NCI-H2029 treated with DMSO at 0.1 percent for 48 hours (cell line): Measurements from ENCODE around the gene MLLT1.

Source experiments
- DNase-seq: peaks from one replicate; lab custom pipeline; 2025; lab: John Stamatoyannopoulos, UW

MLLT1 gene

DNA sequence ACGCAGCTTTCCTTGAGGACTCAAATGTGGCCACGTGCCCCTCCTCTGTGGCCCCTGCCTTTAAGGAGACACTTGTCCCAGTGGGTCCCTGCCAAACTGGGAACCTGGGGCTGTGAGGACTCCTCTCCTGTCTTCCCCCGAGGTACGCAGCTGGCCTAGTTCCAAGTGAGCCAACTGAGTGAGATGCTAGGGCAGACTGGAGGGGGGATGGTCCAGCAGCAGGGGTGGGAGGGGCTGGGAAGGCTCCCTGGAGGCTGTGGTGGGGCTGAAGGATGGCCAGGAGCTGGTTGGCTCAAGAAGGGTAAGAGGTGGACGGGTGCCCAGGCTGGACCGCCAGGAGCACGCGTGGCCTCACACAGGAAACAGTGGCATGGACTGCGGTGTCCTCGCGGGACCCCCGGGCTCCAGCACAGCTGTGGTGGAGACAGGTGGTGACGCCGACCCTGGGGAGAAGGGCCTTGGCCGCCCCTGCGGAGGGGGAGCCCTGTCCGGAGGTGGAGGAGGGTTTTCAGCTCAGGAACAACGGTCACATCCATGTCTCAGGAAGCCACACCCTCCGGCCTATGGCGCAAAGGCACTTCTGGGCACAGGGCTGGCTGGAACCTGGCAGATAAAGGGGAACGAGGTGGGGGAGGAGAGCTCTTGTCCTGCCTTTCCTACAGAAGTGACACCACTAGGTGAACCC is 45.8 kb downstream of the MLLT1 start:
- no peak for DNase-seq

DNA sequence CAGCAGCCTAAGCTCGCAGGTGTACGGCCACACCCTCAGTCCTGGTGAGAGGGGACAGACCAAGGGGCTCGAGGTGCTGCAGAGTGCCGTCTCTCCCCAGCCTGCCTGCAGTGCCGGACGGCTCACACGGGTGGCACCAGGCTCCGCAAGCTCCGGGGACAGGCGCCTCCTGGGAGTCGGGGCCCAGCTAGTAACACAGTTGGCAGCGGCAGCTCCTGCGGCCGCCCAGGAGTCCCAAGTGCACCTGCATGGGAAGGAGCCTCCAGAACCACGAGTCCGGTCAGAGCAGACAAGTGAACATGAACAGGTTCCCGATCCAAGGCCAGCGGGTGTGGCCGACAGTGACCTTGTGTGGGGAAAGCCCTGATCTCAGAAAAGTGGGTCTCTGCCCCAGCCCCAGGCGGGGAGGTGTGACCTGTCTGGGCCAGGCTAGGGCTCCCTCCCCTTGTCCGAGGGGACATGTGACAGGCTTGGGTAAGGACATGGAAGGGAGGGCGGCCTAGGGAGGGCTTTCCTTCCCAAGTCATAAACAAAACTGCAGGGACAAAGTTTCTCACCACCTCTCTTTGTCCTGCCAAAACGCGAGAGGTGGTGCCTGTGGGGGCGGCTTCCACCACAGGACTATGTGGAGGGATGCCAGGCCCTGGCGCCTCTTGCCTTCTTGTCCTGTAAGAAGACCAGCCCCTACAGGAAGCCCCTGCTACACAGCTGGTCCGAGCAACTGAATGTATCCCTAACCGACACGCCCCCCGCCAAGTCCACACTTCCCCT is 46.5 kb downstream of the MLLT1 start:
- DNase-seq = no peak

DNA sequence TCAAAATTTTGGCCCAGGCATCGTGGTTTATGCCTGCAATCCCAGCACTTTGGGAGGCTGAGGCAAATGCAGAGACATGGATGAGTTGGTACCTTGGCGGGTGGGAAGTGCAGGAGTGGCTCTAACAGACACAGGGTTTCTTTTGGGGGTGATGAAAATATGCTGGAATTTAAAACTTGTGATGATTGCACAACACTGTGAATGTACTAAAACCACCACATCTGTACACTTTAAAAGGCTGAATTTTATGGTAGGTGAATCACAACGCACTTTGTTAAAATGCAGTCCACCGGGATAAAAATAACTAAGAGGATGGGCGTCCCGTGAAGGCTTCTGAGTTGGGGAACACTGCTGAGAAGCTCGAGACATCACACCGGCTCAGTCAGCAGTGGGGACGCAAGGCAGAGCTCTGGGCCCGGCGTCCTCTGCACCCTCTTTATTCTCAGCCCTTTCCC is 47.1 kb downstream of the MLLT1 start:
- DNase-seq = no peak

DNA sequence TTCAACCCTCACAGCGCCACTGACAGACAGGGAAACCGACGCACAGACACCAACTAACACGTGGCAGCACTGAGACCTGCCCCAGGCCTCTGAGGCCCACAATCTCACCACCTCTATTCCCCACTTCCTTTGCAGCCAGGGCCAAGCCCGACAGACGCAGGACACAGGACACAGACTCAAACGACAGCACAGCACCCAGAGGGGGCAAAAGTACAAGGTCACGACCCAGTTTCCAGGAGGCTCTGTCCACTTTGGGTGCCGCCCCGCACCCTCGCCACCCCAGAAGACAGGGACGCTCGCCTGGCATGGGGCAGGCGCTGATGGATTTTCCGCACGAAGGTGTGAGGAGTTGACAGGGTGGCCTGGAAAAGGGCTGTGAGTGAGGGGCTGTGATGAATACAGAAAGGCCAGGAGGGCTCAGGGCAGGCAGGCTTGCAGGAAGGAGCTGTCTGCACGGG is 48.8 kb downstream of the MLLT1 start:
- no peak for DNase-seq

DNA sequence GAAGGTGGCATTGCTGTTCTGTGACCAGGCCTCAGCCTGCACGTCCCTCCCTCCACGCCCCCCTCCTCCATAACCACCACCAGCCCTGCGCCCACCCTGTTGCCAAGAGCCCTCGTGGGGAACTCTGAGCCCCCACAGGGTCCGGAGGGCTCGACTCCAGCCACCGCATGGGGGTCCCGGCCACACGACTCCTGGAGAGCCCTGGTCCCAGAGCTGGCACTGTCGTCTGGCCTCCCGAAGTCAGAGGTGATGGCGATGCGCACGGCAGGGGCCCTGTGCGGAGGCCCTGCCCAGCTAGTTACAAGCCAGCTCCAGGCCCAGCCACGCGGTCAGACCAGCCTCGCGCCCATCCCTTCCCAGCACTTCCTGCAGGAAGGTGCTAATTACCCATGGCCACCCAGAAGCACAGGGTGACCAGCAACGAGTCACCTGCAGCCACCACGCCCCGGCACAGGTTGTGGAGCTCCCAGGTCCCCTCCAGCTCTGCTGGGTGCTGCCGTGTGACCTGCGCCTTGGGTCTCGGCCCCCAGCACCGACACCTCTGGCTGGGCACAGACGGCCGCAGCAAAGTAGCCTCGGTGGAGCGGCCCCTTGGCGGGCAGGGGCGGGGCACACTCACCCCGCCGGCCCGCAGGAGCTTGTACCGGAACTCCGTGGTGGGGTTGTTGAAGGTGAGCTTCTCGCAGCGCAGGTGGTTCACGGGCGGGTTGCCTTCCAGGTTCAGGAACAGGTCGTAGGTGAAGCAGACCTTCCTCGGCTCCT is 49.6 kb downstream of the MLLT1 start:
- DNase-seq = no peak

DNA sequence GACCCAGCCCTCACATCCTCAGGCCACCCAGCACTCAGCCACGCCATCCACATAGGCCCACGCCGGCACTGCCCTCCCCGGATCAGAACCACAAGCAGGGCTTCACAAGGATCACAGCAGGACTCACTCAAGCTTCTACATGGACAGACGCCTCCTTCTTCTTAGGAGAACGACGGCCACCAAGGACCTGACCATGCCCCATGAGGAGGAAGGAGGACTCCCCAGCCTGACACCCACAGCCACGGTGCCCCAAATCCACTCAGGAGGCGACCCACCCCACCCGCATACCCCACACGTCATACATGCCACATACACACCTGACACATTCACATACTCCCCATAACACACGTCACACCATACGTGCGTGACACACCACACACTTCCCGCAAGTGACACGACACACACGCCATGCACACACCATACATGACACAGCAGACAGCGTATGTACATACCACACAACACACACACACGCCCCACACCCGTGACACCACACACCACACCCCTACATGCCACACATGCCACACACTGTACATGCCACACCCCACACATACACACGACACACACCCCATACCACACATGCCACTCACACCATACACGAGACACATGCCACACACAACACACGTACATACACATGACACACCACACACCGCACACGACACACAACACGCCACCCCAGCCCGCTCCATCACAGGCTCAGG is 50.4 kb downstream of the MLLT1 start:
- no peak for DNase-seq

DNA sequence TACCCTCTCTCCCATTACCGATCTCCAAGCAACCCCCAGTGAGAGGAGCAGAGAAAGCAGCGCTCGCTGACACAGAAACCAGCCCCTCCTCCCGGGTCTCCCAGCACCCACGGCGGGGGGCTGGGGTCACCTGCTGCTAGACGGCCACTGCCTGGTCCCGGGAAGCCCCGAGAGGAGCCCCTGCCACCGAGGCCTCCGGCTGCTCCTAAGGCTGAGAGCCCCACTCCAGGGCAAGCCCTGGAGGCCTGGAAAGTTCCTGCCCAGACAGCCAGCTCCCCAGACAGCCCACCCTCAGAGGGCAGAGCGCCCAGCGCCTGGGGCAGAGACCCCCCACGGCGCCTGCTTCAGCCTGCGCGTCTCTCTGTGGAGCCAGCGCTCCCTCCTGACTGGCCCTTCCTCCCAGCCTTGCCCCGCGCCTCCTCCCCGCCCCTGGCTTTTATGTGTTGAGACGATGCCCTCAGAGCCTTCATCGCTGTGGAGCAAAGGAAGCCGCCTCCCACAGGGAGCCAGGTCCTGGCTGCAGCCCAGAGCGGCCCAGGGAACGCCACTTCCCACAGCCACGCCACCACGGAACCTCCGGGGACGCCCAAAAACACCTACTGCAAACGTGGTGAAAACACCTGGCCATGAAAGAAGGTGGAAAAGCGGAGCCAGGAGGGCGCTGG is 51.1 kb downstream of the MLLT1 start:
- no peak for DNase-seq

DNA sequence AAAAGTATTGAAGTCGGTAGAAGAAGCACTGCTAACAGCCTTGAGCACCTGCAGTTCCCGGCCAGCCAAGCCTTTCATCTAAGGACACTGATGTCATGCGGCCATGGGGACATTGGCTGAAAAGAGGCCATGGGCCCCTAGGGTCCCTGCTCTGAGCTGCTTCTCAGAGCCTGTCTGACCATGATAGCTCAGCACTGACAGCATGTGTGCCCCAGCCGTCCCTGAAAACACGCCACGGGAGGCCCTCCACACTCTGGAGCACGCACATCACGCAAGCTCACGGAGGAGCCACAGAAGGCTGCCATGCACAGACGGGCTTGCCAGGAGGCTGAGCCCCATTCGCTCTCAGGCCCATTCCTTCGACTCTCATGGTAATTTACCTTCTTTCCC is 51.8 kb downstream of the MLLT1 start:
- DNase-seq = no peak

DNA sequence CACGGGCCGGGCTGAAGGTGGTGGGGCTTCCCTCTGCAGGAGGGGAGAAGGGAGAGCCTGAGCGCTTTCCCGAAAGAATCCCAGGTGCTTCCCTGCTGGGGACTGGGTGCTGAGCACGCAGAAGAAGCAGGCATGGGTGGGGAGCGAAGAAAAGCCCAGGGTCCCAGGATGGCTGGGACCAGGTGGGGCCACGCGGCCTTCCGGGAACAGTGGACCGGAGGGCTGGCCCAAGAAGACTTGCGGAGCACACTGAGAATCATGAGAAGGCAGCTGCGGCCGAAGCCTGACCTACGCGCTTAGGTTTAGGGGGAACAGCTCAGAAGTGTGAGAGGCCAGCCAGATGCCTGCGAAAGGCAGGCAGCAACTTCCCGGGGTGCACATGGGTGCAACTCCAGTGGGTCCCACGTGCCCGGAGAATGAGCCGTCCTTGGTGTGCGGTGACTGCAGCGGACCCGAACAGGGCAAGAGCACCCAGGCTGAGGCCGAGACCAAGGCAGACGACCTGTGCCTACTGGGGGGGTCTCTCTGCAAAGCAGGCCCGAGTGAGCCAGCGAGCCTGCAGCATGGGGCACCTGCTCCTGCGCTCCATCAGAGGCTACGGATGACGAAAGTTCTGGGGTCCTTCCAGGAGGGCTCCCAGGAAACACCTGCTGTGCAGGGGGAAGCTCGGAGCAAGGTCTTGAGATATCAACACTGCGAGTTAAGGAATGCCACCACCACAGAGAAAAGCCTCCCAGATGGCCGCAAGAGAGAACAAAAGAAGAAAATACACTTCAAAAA is 52.4 kb downstream of the MLLT1 start:
- no peak for DNase-seq

DNA sequence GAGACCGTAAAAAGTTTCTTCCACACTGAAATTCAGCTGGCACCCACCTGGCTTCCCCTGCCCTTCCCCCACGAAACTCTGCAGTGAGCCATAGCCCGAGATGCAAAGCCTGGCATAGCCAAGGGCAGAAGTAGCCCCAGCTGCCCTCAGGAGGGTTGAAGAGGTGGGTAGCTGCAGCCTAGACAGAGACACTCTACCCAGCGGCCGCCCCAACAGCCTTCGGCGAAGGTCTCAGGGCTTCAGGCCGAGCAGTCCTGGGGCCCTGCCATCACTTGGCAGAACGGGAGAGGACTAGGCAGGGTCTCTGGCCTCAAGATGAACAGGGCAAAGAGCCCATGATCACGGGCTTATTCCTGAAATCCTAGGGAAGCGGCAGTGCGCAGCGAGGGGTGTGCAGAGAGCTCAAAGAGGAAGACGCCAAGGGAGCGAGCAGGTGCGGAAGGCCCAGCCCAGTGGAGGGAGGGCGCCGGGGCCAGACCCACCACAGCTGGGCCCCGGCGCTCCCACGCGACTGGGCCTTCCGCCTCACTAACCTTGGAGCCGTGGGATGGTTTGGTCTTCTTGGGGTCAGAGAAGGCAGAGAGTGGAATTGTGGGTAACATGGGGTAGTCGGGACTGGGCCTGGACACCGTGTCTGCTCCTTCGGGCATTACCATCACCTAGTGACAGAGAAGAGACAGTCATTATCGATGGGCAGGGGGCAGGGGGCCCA is 53.2 kb downstream of the MLLT1 start:
- no peak for DNase-seq

DNA sequence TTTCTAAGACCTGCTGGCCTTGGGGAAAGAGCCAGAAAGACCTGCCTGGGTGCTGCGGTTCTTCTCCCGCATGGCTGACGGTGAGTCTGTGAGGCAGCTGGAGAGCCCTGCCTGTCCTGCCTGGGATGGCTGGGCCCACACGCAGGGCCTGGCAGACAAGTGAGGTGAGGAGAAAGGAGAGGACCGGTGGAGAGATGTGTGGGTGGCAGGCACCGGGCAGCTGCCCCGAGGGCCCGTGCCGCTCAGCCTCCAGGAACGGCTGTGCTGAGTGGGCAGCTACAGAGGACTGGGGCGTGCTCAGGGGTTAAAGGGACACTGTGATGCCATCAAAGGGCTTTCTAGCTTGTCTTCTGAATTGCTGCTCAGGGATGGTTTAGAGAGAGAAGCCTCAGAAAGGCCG is 53.8 kb downstream of the MLLT1 start:
- no peak for DNase-seq

DNA sequence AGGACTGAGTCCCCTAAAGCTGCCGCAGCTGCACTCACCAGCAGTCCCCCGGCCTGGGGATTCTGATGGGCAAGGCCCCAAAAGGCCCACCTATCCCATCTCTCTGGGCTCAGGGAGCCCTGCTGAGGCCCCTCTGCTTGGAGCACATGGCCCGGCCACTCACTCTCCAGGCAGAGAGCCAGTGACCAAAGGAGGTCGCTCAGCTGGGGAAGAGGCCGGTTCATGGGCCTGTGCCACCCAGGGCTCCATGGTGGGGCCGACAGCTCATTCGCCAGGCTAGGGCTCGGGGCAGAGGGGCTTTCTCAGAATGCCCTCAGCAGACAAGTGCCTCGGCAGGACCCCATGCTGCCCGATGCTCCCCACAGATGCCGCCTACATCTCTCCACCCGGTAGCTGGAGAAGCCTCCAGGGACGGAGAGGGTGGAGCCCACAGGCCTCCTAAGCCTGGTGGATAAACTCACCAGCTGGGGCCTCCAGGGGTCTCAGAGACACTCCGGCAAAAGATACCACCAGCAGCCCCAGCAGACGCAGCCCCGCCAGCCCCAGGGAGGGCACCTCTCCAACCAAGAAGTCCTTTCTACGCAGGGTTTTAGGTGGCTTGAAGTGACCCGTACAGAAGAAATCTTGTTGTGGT is 54.4 kb downstream of the MLLT1 start:
- no peak for DNase-seq

DNA sequence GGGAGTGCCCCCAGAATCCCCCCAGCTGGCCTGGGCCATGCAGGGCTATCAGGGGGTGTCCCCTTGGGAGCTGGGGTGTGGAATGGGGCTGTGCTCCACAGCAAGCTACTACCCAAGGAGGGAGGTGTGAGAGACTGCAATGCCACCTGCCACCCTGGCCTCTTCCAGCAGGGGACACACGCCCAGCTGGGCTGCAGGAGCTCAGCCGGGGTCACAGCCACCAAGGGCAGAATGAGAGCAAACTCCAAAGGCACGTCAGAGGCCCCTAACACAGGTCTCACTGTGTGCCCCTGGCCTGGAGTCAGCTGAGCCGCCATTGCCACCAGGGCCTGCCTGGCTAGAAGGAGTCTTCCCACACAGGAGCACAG is 55.5 kb downstream of the MLLT1 start:
- no peak for DNase-seq

DNA sequence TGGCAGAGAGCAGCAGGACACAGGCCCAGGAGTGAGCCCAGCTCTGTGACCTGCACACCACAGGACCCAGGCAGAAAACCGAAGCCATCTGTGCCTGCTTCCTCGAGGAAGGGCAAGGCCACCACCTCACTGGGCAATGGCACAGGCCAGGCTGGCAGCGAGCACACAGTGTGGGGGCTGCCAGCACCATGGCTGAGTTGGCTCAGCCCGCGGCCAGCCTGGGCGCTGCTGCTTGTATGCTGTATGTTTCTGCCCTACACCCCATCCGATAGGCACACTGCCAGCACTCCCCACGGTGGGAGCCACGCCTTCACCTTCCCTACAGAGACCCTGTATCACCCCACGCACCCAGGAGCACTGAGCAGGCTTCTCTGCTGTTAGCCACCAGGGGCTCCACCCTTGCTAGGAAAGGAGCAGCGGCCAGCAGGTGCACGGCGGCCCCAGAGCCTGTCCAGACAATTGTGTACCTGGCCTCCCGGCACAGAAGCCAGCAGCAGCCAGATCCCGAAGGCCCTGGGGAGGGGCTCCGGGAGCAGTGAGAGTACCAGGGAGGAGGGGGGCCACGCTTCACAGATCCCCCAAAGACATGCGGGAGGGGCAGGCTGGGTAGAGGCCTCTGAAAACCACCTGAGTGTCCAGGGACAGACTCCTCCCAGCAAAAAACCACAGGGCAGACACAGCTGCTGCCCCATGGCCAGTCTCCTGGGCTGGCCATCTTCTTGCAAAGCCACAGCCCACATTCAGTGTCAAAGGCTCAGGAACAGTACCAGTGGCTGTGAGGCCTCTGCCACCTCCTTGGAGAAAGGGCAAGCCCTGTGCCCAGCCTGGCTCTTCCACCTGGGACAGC is 56.1 kb downstream of the MLLT1 start:
- no peak for DNase-seq

DNA sequence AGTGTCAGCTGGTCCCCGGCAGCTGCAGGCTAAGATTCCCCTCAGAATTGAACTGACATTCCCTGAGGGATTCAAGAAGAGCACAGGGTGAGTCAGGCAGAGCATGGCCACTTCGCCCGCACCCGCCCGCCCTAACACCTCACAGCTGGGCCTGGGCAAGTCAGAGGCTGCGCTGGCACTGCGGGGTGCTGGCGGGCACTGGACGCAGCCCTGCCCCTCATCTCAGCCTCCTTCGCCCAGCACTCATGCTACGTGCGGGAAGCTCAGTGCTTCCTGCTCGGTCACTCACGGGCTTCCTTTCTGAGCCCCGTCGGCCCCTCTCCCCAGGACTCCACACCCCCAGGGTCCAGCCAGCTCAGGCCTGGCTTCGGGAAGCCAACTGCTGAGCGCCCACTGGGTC is 56.9 kb downstream of the MLLT1 start:
- no peak for DNase-seq

DNA sequence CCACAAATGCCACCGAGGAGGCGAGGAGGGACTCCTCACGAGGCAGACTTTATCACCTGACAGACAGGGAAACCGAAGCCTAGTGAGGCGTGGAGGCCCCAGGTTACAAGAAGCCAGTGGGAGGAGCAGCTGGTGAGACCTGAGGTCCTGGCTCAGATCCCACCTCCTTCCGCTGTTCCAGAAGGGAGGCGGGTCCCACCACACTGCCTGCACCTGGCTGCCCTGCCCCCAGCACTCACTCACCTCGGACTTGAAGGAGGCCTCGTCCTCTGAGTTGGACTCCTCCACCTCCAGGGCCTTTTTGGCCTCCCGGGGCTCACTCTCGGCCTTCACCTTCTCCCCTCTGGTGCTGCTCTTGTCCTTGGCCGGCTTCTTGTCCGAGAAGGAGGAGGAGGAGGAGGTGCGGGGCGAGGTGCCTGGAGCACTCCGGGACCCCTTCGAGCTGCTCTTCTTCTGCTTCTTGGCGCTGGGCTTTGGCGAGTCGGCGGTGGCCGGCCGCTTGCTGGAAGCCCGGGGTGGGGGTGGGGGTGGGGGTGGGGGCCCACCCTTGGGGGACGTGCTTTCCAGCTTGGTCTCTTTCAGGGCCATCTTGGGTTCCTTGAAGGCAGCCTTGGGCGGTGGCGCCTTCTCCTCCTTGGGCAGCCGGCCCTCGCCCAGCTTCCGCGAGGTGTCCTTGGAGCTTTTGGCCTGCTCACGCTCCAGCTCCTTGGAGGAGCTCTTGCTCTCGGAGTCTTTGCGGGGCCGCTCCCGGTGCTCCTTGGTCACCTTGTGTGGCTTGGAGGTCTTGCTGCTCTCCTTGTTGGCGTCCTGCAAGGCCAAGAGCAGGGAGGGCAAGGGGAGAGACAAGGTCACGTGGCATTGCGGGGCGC is 57.7 kb downstream of the MLLT1 start:
- no peak for DNase-seq

DNA sequence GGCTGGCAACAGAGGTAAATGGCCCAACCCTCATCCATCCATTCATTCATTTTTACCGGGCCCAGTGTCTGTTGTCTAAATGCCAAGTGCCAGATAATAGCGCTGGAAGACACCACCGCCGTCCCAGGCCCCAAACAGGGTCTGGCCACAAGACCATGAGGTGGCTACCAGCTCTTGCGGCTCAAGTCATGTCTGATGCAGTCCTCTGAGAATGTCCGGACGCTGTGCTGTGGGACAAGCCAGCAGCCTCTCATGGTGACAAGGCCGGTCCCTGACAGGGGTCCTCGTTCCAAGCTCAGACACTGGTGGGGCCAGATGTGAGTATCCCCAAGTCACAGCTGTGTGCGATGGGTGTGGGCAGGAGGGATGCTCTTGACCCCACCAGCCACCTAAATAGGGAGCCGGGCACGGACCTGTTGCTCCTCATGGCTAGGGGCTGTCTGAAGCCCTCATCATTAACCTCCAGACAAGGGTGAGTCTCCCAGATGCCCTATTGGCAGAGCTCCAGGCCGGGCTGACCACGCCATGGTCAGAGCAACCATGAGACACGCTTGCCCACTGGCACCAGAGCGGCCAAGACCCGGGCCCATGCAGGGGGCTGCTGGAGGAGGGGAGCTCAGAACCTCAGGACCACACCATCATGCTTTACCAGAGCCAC is 58.4 kb downstream of the MLLT1 start:
- no peak for DNase-seq
